HepG2 (cell line): ENCODE data around the gene PELO. TPM values are rescaled to one million over a fixed set of nuclear protein-coding genes. Genes with fewer than 3 reads are reported as not detected.

Experiments
- ATAC-seq: fragments of 200-7000 bp; cut with Tn5 transposase; 3 replicates; pipeline ENCODE4 v1.9.1; 2020; ENCODE audit warnings: mild to moderate bottlenecking, moderate library complexity
- BruUV-seq: library from RNA; stranded (reverse); fragments of 400-500 nt; replicated peaks from 2 replicates; lab custom pipeline; 2021; lab: Mats Ljungman, UMichigan
- CTCF ChIA-PET: fragments of 300-600 bp; formaldehyde crosslinking; extraction: SDS; loops from one replicate; lab custom pipeline; 2021; ENCODE audit warnings: low total read pairs, inconsistent platforms, low intra/inter-chr PET ratio; lab: Yijun Ruan, JAX
- POLR2A ChIA-PET: fragments of 350-600 bp; sonication (Branson Sonifier 250); formaldehyde crosslinking; loops from one replicate; lab custom pipeline; 2020; ENCODE audit warnings: antibody characterized with exemption, inconsistent platforms; lab: Yijun Ruan, JAX
- DNase-seq: peaks from one replicate; pipeline ENCODE4 v3.0.0-alpha.2; 2015; ENCODE audit warnings: low spot score
- FAIRE-seq: peaks from 3 replicates; lab custom pipeline; 2011; peaks lifted over from hg19 to GRCh38; lab: Jason Lieb, UNC
- H2AFZ ChIP-seq: one replicate; pipeline ENCODE4 v1.6.1; 2011; ENCODE audit warnings: low read length, inconsistent platforms
- H3K27ac ChIP-seq: fragments of 300-600 bp; 3 replicates; pipeline ENCODE4 v1.8.0; 2011; ENCODE audit warnings: mixed run types, mild to moderate bottlenecking, mixed read lengths, low read length, inconsistent platforms; ENCODE audit not compliant: insufficient read depth; ENCODE audit errors: extremely low read length
- H3K27me3 ChIP-seq, 2 experiments: fragments of 200-600 bp in 1 of 2; 2 replicates in 1 of 2; 3 replicates in 1 of 2; pipeline versions ENCODE4 v1.6.0 to v1.8.0; 2011; ENCODE audit warnings: low read length in 2 of 2, mild to moderate bottlenecking in 2 of 2, moderate library complexity in 2 of 2, inconsistent platforms in 1 of 2; ENCODE audit not compliant: insufficient read depth in 2 of 2, control insufficient read depth in 1 of 2
- H3K36me3 ChIP-seq, 2 experiments: fragments of 200-600 bp in 1 of 2; replicated peaks in 1 of 2; 2 replicates in 1 of 2; 3 replicates in 1 of 2; pipeline versions ENCODE4 v1.5.1 to v1.8.0; 2011; ENCODE audit warnings: low read length in 2 of 2, inconsistent platforms in 1 of 2; ENCODE audit not compliant: insufficient read depth in 2 of 2, control insufficient read depth in 1 of 2
- H3K4me1 ChIP-seq: 2 replicates; pipeline ENCODE4 v1.5.1; 2012; ENCODE audit warnings: low read length, inconsistent platforms; ENCODE audit not compliant: insufficient read depth
- H3K4me2 ChIP-seq: 2 replicates; pipeline ENCODE4 v1.6.0; 2011; ENCODE audit warnings: low read depth, low read length, inconsistent platforms
- H3K4me3 ChIP-seq, 3 experiments: fragments of 200-600 bp in 1 of 3; sonication (generic), shearing (Covaris generic) in 1 of 3; replicated peaks in 1 of 3; 2 replicates each; pipeline ENCODE4 v1.5.1; 2011 to 2016; ENCODE audit warnings: low read length in 3 of 3, inconsistent platforms in 2 of 3, low read depth in 2 of 3, mild to moderate bottlenecking in 2 of 3, control low read depth in 1 of 3, mixed read lengths in 1 of 3; ENCODE audit not compliant: insufficient read depth in 1 of 3
- H3K79me2 ChIP-seq: one replicate; pipeline ENCODE4 v1.6.1; 2011; ENCODE audit warnings: low read length, inconsistent platforms; ENCODE audit not compliant: insufficient read depth
- H3K9ac ChIP-seq: 2 replicates; pipeline ENCODE4 v1.6.0; 2011; ENCODE audit warnings: mild to moderate bottlenecking, low read depth, low read length, inconsistent platforms; ENCODE audit not compliant: insufficient read depth
- H3K9me3 ChIP-seq: 2 replicates; pipeline ENCODE4 v1.5.1; 2012; ENCODE audit warnings: mild to moderate bottlenecking, low read length
- H4K20me1 ChIP-seq: 2 replicates; pipeline ENCODE4 v1.6.0; 2011; ENCODE audit warnings: inconsistent platforms, mild to moderate bottlenecking, low read length, moderate library complexity; ENCODE audit not compliant: insufficient read depth
- ATF7 ChIP-seq, 2 experiments: fragments of 450-650 bp in 1 of 2; sonication (generic) in 1 of 2; formaldehyde crosslinking in 1 of 2; IDR thresholded peaks; 2 replicates each; pipeline versions ENCODE4 v1.4.0 to v1.6.1; 2016 to 2020; ENCODE audit warnings: antibody characterized with exemption in 1 of 2, mild to moderate bottlenecking in 1 of 2, missing genetic modification reagents in 1 of 2
- LCORL ChIP-seq, 2 experiments: fragments of 450-650 bp in 1 of 2; sonication (generic) in 1 of 2; formaldehyde crosslinking in 1 of 2; IDR thresholded peaks; 2 replicates each; pipeline versions ENCODE4 v1.5.0 to v1.6.1; 2017 to 2020; ENCODE audit warnings: antibody characterized with exemption in 1 of 2, missing genetic modification reagents in 1 of 2
- PBX2 ChIP-seq: IDR thresholded peaks from 2 replicates; pipeline ENCODE4 v1.6.1; 2016; ENCODE audit warnings: control low read depth
- SRF ChIP-seq: IDR thresholded peaks from 2 replicates; pipeline ENCODE4 v1.6.1; 2011; ENCODE audit warnings: mild to moderate bottlenecking, low read depth, low read length, moderate library complexity
- TFDP2 ChIP-seq: sonication (generic); formaldehyde crosslinking; IDR thresholded peaks from 2 replicates; pipeline ENCODE4 v1.4.0; 2020; ENCODE audit warnings: missing genetic modification reagents
- ZBTB1 ChIP-seq: sonication (generic); formaldehyde crosslinking; IDR thresholded peaks from 2 replicates; pipeline ENCODE4 v1.4.0; 2020; ENCODE audit warnings: missing genetic modification reagents, borderline replicate concordance
- ZMAT3 ChIP-seq: sonication (generic); formaldehyde crosslinking; conservative IDR thresholded peaks from 2 replicates; pipeline ENCODE4 v1.7.0; 2021; ENCODE audit warnings: missing genetic modification reagents
- ZNF264 ChIP-seq: sonication (generic); formaldehyde crosslinking; IDR thresholded peaks from 2 replicates; pipeline ENCODE4 v1.4.0; 2020; ENCODE audit warnings: missing genetic modification reagents
- ZNF281 ChIP-seq: sonication (generic); formaldehyde crosslinking; IDR thresholded peaks from 2 replicates; pipeline ENCODE4 v1.4.0; 2020; ENCODE audit warnings: missing genetic modification reagents, borderline replicate concordance
- ZNF329 ChIP-seq: sonication (generic); formaldehyde crosslinking; IDR thresholded peaks from 2 replicates; pipeline ENCODE4 v1.9.0; 2021; ENCODE audit warnings: low read depth, mild to moderate bottlenecking, missing genetic modification reagents
- ZNF580 ChIP-seq: IDR thresholded peaks from 2 replicates; pipeline ENCODE4 v1.6.1; 2016; ENCODE audit warnings: low read depth, borderline replicate concordance
- ZNF768 ChIP-seq: sonication (generic); formaldehyde crosslinking; IDR thresholded peaks from 2 replicates; pipeline ENCODE4 v1.4.0; 2020; ENCODE audit warnings: missing genetic modification reagents
- ZNF781 ChIP-seq: sonication (generic); formaldehyde crosslinking; IDR thresholded peaks from 2 replicates; pipeline ENCODE4 v1.5.1; 2020; ENCODE audit warnings: borderline replicate concordance, mild to moderate bottlenecking, missing genetic modification reagents; ENCODE audit errors: not compliant biosample characterization
- WGBS: methylation state at CpG from one replicate; pipeline ENCODE4 v1.1.6; 2017; ENCODE audit warnings: low lambda C conversion rate; 5-methylcytosine and 5-hydroxymethylcytosine counted together
- in situ Hi-C: cut with HindIII; loops from 2 replicates; pipeline ENCODE4 v1.10.0; 2017; ENCODE audit warnings: low pct_unique_long_range_greater_than_20kb; ENCODE audit not compliant: extremely low pct_ligation_motif_present
- intact Hi-C: fragments of 100-400 bp; cut with micrococcal nuclease; formaldehyde crosslinking; loops from one replicate; pipeline ENCODE4 v1.10.0; 2022; ENCODE audit not compliant: unreplicated experiment
- polyA plus RNA-seq, 8 experiments: library from polyadenylated mRNA; depleted of rRNA in 3 of 8; stranded (reverse) in 7 of 8; unstranded in 1 of 8; fragments of >200 nt; fragmentation: Illumina TruSeq in 4 of 8; extraction: Trizol in 4 of 8; gene quantifications; 2 replicates each; pipeline versions ENCODE4 v1.2.1 to v1.2.3, GENCODE V29; 2011 to 2016; ENCODE audit warnings: low read depth in 4 of 8, missing spikeins in 1 of 8, mixed read lengths in 1 of 8; ENCODE audit not compliant: insufficient read depth in 1 of 8
- total RNA-seq, 5 experiments: library from RNA; depleted of rRNA; stranded (reverse); fragments of >200 nt; fragmentation: Illumina TruSeq; extraction: Trizol; gene quantifications; 2 replicates each; pipeline ENCODE4 v1.2.3, GENCODE V29; 2016; ENCODE audit warnings: low read depth in 1 of 5

Gene PELO
- total and polyA plus RNA-seq, 2 of the 13 experiments (the other 11 are each of a cell fraction or from before 2014, with no cell fraction given), result 19.0 to 23.9 TPM

- WGBS, result 88% methylated on average over 1 of the region's 1 CpG
- no peaks in the 10 kb centered on the region for H3K9me3 ChIP-seq
- H3K9ac ChIP-seq, result no peak overlapping the region
- no peak for DNase-seq
- intact Hi-C loops, result no loop called here
- H3K36me3 ChIP-seq, result no peaks in the 10 kb centered on the region; a peak in 2 of 5 replicates
- H3K27ac ChIP-seq, result no peak overlapping the region
- H3K4me3 ChIP-seq, result no peak overlapping the region
- no peak overlapping the region for H3K4me2 ChIP-seq
- no peaks in the 10 kb centered on the region for H3K27me3 ChIP-seq
- H3K4me1 ChIP-seq, result 0 out of 2 replicates have a peak, but pooled peaks cover 5% of the 10 kb centered on the region
- in situ Hi-C loops, result no loop called here
- ChIA-PET POLR2A (no interaction called here), CTCF (no interaction called here)
- no TSS peak for BruUV-seq
- H3K79me2 ChIP-seq, result peaks cover 5% of the 10 kb centered on the region
- no peak for TF ChIP-seq ZNF281 (CRISPR knock-in tag)
- no peak for TF ChIP-seq PBX2 (CRISPR knock-in tag)
- ATAC-seq, result no peak
- no peaks in the 10 kb centered on the region for H4K20me1 ChIP-seq
- no peak for FAIRE-seq
- no peak overlapping the region for H2AFZ ChIP-seq
Measured at GRCh38 chr5:52817818-52818217, 30.1 kb downstream of the PELO start.

- H2AFZ ChIP-seq, result no peak overlapping the region
- CTCF ChIA-PET, result no interaction called here
- no peak for TF ChIP-seq TFDP2
- no peak for TF ChIP-seq SRF
- no peak for TF ChIP-seq ZNF580 (CRISPR knock-in tag)
- TF ChIP-seq ZNF768 (CRISPR knock-in tag), result no peak
- TF ChIP-seq ZNF329 (CRISPR knock-in tag), result no peak
- TF ChIP-seq ZMAT3 (CRISPR knock-in tag), result no peak
- no peak for TF ChIP-seq ATF7 (IDR thresholded peaks at IDR 0.05)
- TF ChIP-seq ATF7 (CRISPR knock-in tag; IDR thresholded peaks at IDR 0.05), result no peak
- no peak for TF ChIP-seq LCORL (IDR thresholded peaks at IDR 0.05)
- no peak for TF ChIP-seq LCORL (CRISPR knock-in tag; IDR thresholded peaks at IDR 0.05)
- TF ChIP-seq ZNF264 (CRISPR knock-in tag), result no peak
- TF ChIP-seq ZNF781 (CRISPR knock-in tag), result no peak
- no peak for TF ChIP-seq ZBTB1
Measured at GRCh38 chr5:52818360-52818759, 30.6 kb downstream of the PELO start.

More at GRCh38 chr5:52818360-52818759, 30.6 kb downstream of the PELO start:
- 95% methylated on average over 1 of the region's 1 CpG for WGBS
- Histone ChIP-seq H3K36me3 (no peaks in the 10 kb centered on the region; a peak in 2 of 5 replicates), H4K20me1 (no peaks in the 10 kb centered on the region), H3K27me3 (no peaks in the 10 kb centered on the region), H3K27ac (no peak overlapping the region), H3K79me2 (peaks cover 5% of the 10 kb centered on the region), H3K4me3 (no peak overlapping the region), H3K4me1 (0 out of 2 replicates have a peak, but pooled peaks cover 5% of the 10 kb centered on the region), H3K9me3 (no peaks in the 10 kb centered on the region), H3K9ac (no peak overlapping the region), H3K4me2 (no peak overlapping the region)
- POLR2A ChIA-PET, result no interaction called here
- ATAC-seq (no peak), FAIRE-seq (no peak), DNase-seq (no peak)
- in situ Hi-C loops, result no loop called here
- no TSS peak for BruUV-seq
- intact Hi-C loops, result no loop called here
